Prostate gland (tissue), 2 donors: ENCODE results near the gene GNPAT. TPM values are rescaled to one million over a fixed set of nuclear protein-coding genes. Genes with fewer than 3 reads are reported as not detected.
"Not testable (repeated sequence)": the region's sequence is repeated elsewhere in the genome, so short reads cannot be mapped to it uniquely, and the experiment has no call there.

Experiments used
- DNase-seq: peaks from one replicate; pipeline ENCODE4 v3.0.0-alpha.2; 2019; ENCODE audit warnings: low spot score
- H3K27ac ChIP-seq, 2 donors: fragments of 200-600 bp; sonication (generic); 2 replicates each; pipeline ENCODE4 v1.5.1; 2017 to 2019
- H3K27me3 ChIP-seq: fragments of 200-600 bp; sonication (generic); replicated peaks from 2 replicates; pipeline ENCODE4 v1.5.1; 2019; ENCODE audit not compliant: insufficient read depth
- H3K36me3 ChIP-seq, 2 donors: fragments of 200-600 bp; sonication (generic); 1 replicate in 1 of 2; 2 replicates in 1 of 2; pipeline versions ENCODE4 v1.5.1 to v1.8.1; 2017 to 2019
- H3K4me1 ChIP-seq: fragments of 200-600 bp; sonication (generic); replicated peaks from 2 replicates; pipeline ENCODE4 v1.5.1; 2019
- H3K4me3 ChIP-seq, 2 donors: fragments of 200-600 bp; sonication (generic); 2 replicates each; pipeline ENCODE4 v1.5.1; 2017 to 2019
- H3K9me3 ChIP-seq: fragments of 200-600 bp; sonication (generic); 2 replicates; pipeline ENCODE4 v1.5.1; 2017
- POLR2A ChIP-seq: fragments of 450-650 bp; IDR thresholded peaks from one replicate; pipeline ENCODE4 v1.6.1; 2016; ENCODE audit warnings: antibody characterized with exemption, mild to moderate bottlenecking
- POLR2AphosphoS5 ChIP-seq: sonication (generic); formaldehyde crosslinking; IDR thresholded peaks from one replicate; pipeline ENCODE4 v1.6.1; 2017; ENCODE audit warnings: antibody characterized with exemption
- WGBS: methylation state at CpG from one replicate; pipeline ENCODE4 v1.1.5; 2018; 5-methylcytosine and 5-hydroxymethylcytosine counted together
- intact Hi-C: fragments of 100-400 bp; cut with DNase I; formaldehyde crosslinking; loops from one replicate; pipeline ENCODE4 v1.14.2; 2022
- total RNA-seq, 2 donors: library from RNA; depleted of rRNA; stranded (reverse); fragments of >200 nt; gene quantifications; one replicate each; pipeline ENCODE4 v1.1.0, GENCODE V29; 2016
- TF ChIP-seq, protein P1 (sequence below), 4 experiments: fragments of 200-600 bp in 2 of 4; fragments of 450-650 bp in 2 of 4; sonication (generic) in 2 of 4; IDR thresholded peaks; 1 replicate in 3 of 4; 2 replicates in 1 of 4; pipeline ENCODE4 v1.5.1; 2016 to 2019; ENCODE audit warnings: antibody characterized with exemption in 4 of 4, mild to moderate bottlenecking in 2 of 4, moderate library complexity in 2 of 4

Gene GNPAT
- total RNA-seq, 2 donors from 2014 or later, result 40.6 to 45.2 TPM

DNA sequence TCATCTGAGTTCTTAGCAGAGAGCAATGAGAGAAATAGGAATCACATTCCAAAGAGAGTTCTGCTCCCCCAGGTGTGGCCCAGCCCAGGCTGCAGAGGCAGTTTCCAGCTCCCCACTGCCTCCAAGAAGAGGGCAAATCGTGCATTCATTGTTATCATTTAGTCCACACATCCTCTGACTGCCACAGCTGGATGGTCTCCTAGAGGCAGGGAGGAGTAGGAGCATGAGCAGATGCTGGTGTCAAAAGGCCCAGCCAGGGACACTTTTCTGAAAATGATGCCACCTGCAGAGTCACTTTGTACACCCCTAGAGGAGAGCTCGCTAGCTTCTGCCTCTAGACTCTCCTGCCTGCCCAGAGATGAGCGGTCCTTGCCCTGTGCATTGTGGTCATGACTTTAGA lies 33.6 kb upstream of the GNPAT start:
- Histone ChIP-seq H3K27me3 (no peaks in the 10 kb centered on the region), H3K27ac (no peak overlapping the region), H3K4me1 (no peaks in the 10 kb centered on the region), H3K4me3 (no peak overlapping the region), H3K36me3 (no peaks in the 10 kb centered on the region), H3K9me3 (no peaks in the 10 kb centered on the region)
- 78% methylated on average over 3 of the region's 3 CpGs for WGBS
- no peak for DNase-seq
- intact Hi-C loops, result no loop called here
- TF ChIP-seq POLR2A (no peak), POLR2AphosphoS5 (no peak)
- TF ChIP-seq, protein P1, sequence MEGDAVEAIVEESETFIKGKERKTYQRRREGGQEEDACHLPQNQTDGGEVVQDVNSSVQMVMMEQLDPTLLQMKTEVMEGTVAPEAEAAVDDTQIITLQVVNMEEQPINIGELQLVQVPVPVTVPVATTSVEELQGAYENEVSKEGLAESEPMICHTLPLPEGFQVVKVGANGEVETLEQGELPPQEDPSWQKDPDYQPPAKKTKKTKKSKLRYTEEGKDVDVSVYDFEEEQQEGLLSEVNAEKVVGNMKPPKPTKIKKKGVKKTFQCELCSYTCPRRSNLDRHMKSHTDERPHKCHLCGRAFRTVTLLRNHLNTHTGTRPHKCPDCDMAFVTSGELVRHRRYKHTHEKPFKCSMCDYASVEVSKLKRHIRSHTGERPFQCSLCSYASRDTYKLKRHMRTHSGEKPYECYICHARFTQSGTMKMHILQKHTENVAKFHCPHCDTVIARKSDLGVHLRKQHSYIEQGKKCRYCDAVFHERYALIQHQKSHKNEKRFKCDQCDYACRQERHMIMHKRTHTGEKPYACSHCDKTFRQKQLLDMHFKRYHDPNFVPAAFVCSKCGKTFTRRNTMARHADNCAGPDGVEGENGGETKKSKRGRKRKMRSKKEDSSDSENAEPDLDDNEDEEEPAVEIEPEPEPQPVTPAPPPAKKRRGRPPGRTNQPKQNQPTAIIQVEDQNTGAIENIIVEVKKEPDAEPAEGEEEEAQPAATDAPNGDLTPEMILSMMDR (IDR thresholded peaks at IDR 0.05), result no peak

- no peaks in the 10 kb centered on the region for H3K9me3 ChIP-seq
- no peaks in the 10 kb centered on the region for H3K36me3 ChIP-seq
- intact Hi-C loops, result no loop called here
- TF ChIP-seq, protein P1 (IDR thresholded peaks at IDR 0.05), result no peak
- TF ChIP-seq POLR2AphosphoS5 (no peak), POLR2A (no peak)
- H3K4me1 ChIP-seq, result no peaks in the 10 kb centered on the region
- no peak for DNase-seq
- H3K4me3 ChIP-seq, result no peak overlapping the region
- WGBS, result 93% methylated on average over 14 of the region's 14 CpGs
- no peak overlapping the region for H3K27ac ChIP-seq
- H3K27me3 ChIP-seq, result no peaks in the 10 kb centered on the region
Observed at GRCh38 chr1:231208980-231209379, 32.0 kb upstream of the GNPAT start.

DNA sequence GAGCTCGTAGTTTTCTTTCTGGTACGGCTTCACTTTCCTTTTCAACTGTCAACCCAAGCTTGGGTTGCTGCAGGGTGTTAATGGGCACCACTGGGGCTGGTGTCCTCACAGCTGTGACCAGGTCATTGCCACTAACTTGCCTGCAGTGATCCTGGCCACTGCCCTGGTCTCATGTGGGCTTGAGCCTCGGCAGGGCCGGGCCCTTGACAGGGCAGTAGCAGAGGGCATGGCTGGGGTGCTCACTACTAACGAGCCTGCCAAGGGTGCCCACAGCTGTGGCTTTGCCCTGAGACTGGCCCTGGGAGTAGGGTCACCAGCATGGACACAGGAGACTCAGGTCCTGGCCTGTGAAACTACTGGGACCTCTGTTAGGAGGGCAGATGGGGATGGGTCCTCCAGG lies 31.5 kb upstream of the GNPAT start:
- Histone ChIP-seq H3K27ac (no peak overlapping the region), H3K36me3 (no peaks in the 10 kb centered on the region), H3K9me3 (no peaks in the 10 kb centered on the region), H3K4me1 (no peaks in the 10 kb centered on the region), H3K27me3 (no peaks in the 10 kb centered on the region), H3K4me3 (no peak overlapping the region)
- WGBS, result 96% methylated on average over 5 of the region's 5 CpGs
- intact Hi-C loops, result no loop called here
- TF ChIP-seq POLR2AphosphoS5, result no peak
- TF ChIP-seq POLR2A, result no peak
- DNase-seq, result no peak

GRCh38 chr1:231210126-231210525 lies 30.9 kb upstream of the GNPAT start:
- Histone ChIP-seq H3K27ac (no peak overlapping the region), H3K27me3 (no peaks in the 10 kb centered on the region), H3K36me3 (no peaks in the 10 kb centered on the region), H3K4me1 (no peaks in the 10 kb centered on the region), H3K9me3 (no peaks in the 10 kb centered on the region), H3K4me3 (no peak overlapping the region)
- TF ChIP-seq POLR2AphosphoS5 (no peak), POLR2A (no peak)
- TF ChIP-seq, protein P1 (IDR thresholded peaks at IDR 0.05), result no peak
- no peak for DNase-seq
- WGBS, result 83% methylated on average over 1 of the region's 6 CpGs
- intact Hi-C loops, result loop anchor here (5.0 kb wide), 2 partner anchors 293 to 413 kb away; no protein-coding TSS in a partner anchor

GRCh38 chr1:231211005-231211857 lies 29.8 kb upstream of the GNPAT start:
- DNase-seq, result peak; percentile 63
- Histone ChIP-seq H3K36me3 (no peaks in the 10 kb centered on the region), H3K27me3 (no peaks in the 10 kb centered on the region), H3K4me3 (peak overlapping the region; percentile 24 to 25), H3K9me3 (no peaks in the 10 kb centered on the region), H3K27ac (no peak overlapping the region), H3K4me1 (no peaks in the 10 kb centered on the region)
- 21% methylated on average over 28 of the region's 28 CpGs for WGBS
- intact Hi-C loops, result loop anchor here (5.0 kb wide), 2 partner anchors 294 to 414 kb away; no protein-coding TSS in a partner anchor
- TF ChIP-seq, protein P1 (IDR thresholded peaks at IDR 0.05), result peak; percentile 71 to 87 (median 82)
- TF ChIP-seq POLR2AphosphoS5 (peak; percentile 27), POLR2A (no peak)

GRCh38 chr1:231212301-231212700 lies 28.7 kb upstream of the GNPAT start:
- not testable (repeated sequence) for H3K9me3 ChIP-seq, H3K27me3 ChIP-seq, H3K4me1 ChIP-seq, H3K27ac ChIP-seq, H3K4me3 ChIP-seq, H3K36me3 ChIP-seq, DNase-seq
- 50% methylated on average over 5 of the region's 5 CpGs for WGBS
- intact Hi-C loops, result loop anchor here (5.0 kb wide), 2 partner anchors 295 to 415 kb away; no protein-coding TSS in a partner anchor
